HepG2 (cell line): Measurements from ENCODE around the gene CDK2AP2. TPM values are rescaled to one million over a fixed set of nuclear protein-coding genes. Genes with fewer than 3 reads are reported as not detected.

Experiments used
- HNRNPLL ChIP-seq: fragments of 200-400 bp; formaldehyde crosslinking; IDR thresholded peaks from 2 replicates; pipeline ENCODE4 v1.6.1; 2017; ENCODE audit warnings: mild to moderate bottlenecking, low read depth, low read length; ENCODE audit not compliant: poor library complexity, severe bottlenecking
- HOXA5 ChIP-seq: sonication (generic); formaldehyde crosslinking; IDR thresholded peaks from 2 replicates; pipeline ENCODE4 v1.4.0; 2020; ENCODE audit warnings: missing genetic modification reagents
- HOXA9 ChIP-seq: sonication (generic); formaldehyde crosslinking; IDR thresholded peaks from 2 replicates; pipeline ENCODE4 v1.8.1; 2022; ENCODE audit warnings: missing genetic modification reagents, mild to moderate bottlenecking, moderate library complexity, borderline replicate concordance
- KAT8 ChIP-seq: IDR thresholded peaks from 2 replicates; pipeline ENCODE4 v1.6.1; 2016; ENCODE audit warnings: missing genetic modification reagents, missing compliant biosample characterization
- KDM3A ChIP-seq: IDR thresholded peaks from 2 replicates; pipeline ENCODE4 v1.6.1; 2018; ENCODE audit warnings: low read depth, missing compliant biosample characterization
- MBD4 ChIP-seq: IDR thresholded peaks from 2 replicates; pipeline ENCODE4 v1.6.1; 2012; ENCODE audit warnings: low read length, inconsistent platforms, borderline replicate concordance
- MYC ChIP-seq: sonication (generic); formaldehyde crosslinking; IDR thresholded peaks from 2 replicates; pipeline ENCODE4 v1.9.0; 2021; ENCODE audit warnings: missing genetic modification reagents, borderline replicate concordance
- PHF20 ChIP-seq: sonication (generic); formaldehyde crosslinking; IDR thresholded peaks from 2 replicates; pipeline ENCODE4 v1.5.0; 2020; ENCODE audit warnings: mild to moderate bottlenecking, missing genetic modification reagents
- PPARG ChIP-seq: conservative IDR thresholded peaks from 2 replicates; pipeline ENCODE4 v1.6.1; 2016; ENCODE audit warnings: missing biosample characterization, missing genetic modification reagents
- PRDM4 ChIP-seq: sonication (generic); formaldehyde crosslinking; IDR thresholded peaks from 2 replicates; pipeline ENCODE4 v1.9.0; 2021; ENCODE audit warnings: missing genetic modification reagents, borderline replicate concordance
- RXRA ChIP-seq: sonication (generic); formaldehyde crosslinking; IDR thresholded peaks from 2 replicates; pipeline ENCODE4 v1.5.1; 2020; ENCODE audit warnings: missing genetic modification reagents
- TP53 ChIP-seq: sonication (generic); formaldehyde crosslinking; conservative IDR thresholded peaks from 2 replicates; pipeline ENCODE4 v1.4.0; 2020; ENCODE audit warnings: missing genetic modification reagents
- ZBTB4 ChIP-seq: sonication (generic); formaldehyde crosslinking; IDR thresholded peaks from 2 replicates; pipeline ENCODE4 v1.4.0; 2020; ENCODE audit warnings: missing genetic modification reagents, mild to moderate bottlenecking, borderline replicate concordance
- ZFP36L1 ChIP-seq: sonication (generic); formaldehyde crosslinking; IDR thresholded peaks from 2 replicates; pipeline ENCODE4 v1.8.0; 2022; ENCODE audit warnings: mild to moderate bottlenecking, missing genetic modification reagents, moderate library complexity
- ZNF20 ChIP-seq: sonication (generic); formaldehyde crosslinking; IDR thresholded peaks from 2 replicates; pipeline ENCODE4 v1.4.0; 2020; ENCODE audit warnings: mild to moderate bottlenecking, moderate library complexity, missing genetic modification reagents
- ZNF230 ChIP-seq: sonication (generic); formaldehyde crosslinking; IDR thresholded peaks from 2 replicates; pipeline ENCODE4 v1.4.0; 2020; ENCODE audit warnings: mild to moderate bottlenecking, missing genetic modification reagents
- ZNF530 ChIP-seq: sonication (generic); formaldehyde crosslinking; IDR thresholded peaks from 2 replicates; pipeline ENCODE4 v1.5.0; 2020; ENCODE audit warnings: low read depth, mild to moderate bottlenecking, missing genetic modification reagents
- ZNF556 ChIP-seq: sonication (generic); formaldehyde crosslinking; IDR thresholded peaks from 2 replicates; pipeline ENCODE4 v1.4.0; 2020; ENCODE audit warnings: mild to moderate bottlenecking, missing genetic modification reagents, borderline replicate concordance
- ZNF574 ChIP-seq: sonication (generic); formaldehyde crosslinking; IDR thresholded peaks from 2 replicates; pipeline ENCODE4 v1.4.0; 2020; ENCODE audit warnings: missing genetic modification reagents
- polyA plus RNA-seq, 8 experiments: library from polyadenylated mRNA; depleted of rRNA in 3 of 8; stranded (reverse) in 7 of 8; unstranded in 1 of 8; fragments of >200 nt; fragmentation: Illumina TruSeq in 4 of 8; extraction: Trizol in 4 of 8; gene quantifications; 2 replicates each; pipeline versions ENCODE4 v1.2.1 to v1.2.3, GENCODE V29; 2011 to 2016; ENCODE audit warnings: low read depth in 4 of 8, missing spikeins in 1 of 8, mixed read lengths in 1 of 8; ENCODE audit not compliant: insufficient read depth in 1 of 8
- total RNA-seq, 5 experiments: library from RNA; depleted of rRNA; stranded (reverse); fragments of >200 nt; fragmentation: Illumina TruSeq; extraction: Trizol; gene quantifications; 2 replicates each; pipeline ENCODE4 v1.2.3, GENCODE V29; 2016; ENCODE audit warnings: low read depth in 1 of 5

Gene CDK2AP2
- total and polyA plus RNA-seq, 2 of the 13 experiments (the other 11 are each of a cell fraction or from before 2014, with no cell fraction given), result 15.0 to 23.2 TPM

GRCh38 chr11:67505605-67506396 lies 2.2 kb downstream of the CDK2AP2 start (continued):
- TF ChIP-seq ZBTB4 (CRISPR knock-in tag) (peak; percentile 75; the same call in 1 of the 2 replicates), ZNF530 (no peak), ZNF574 (CRISPR knock-in tag) (peak; percentile 61), MBD4 (no peak), KDM3A (CRISPR knock-in tag) (peak; percentile 84; the same call in 1 of the 2 replicates), HNRNPLL (peak; percentile 33), PPARG (CRISPR knock-in tag) (0 out of 2 replicates have a peak, but pooled peaks have one; percentile 12), PRDM4 (CRISPR knock-in tag) (no peak), RXRA (CRISPR knock-in tag) (peak; percentile 68), HOXA9 (CRISPR knock-in tag) (peak; percentile 35; the same call in 1 of the 2 replicates), MYC (peak; percentile 22; the same call in 1 of the 2 replicates), ZNF230 (no peak), ZNF556 (CRISPR knock-in tag) (0 out of 2 replicates have a peak, but pooled peaks have one; percentile 71), ZFP36L1 (0 out of 2 replicates have a peak, but pooled peaks have one; percentile 43), ZNF20 (CRISPR knock-in tag) (no peak), PHF20 (CRISPR knock-in tag) (no peak), HOXA5 (no peak), KAT8 (CRISPR knock-in tag) (no peak), TP53 (no peak)
